HEK293 (cell line): ENCODE results near the gene MAL.

Experiments
- CTCF ChIA-PET: fragments of 350-600 bp; formaldehyde crosslinking; extraction: SDS; loops from one replicate; lab custom pipeline; 2021; ENCODE audit warnings: antibody characterized with exemption; lab: Yijun Ruan, JAX
- POLR2A ChIA-PET: fragments of 300-600 bp; formaldehyde crosslinking; extraction: SDS; loops from one replicate; lab custom pipeline; 2020; ENCODE audit warnings: antibody characterized with exemption, inconsistent platforms; lab: Yijun Ruan, JAX
- H3K27ac ChIP-seq: fragments of 200-500 bp; sonication (Bioruptor generic); 2 replicates; pipeline ENCODE4 v1.5.1; 2014; ENCODE audit warnings: low read depth, low read length, control low read depth, inconsistent platforms; ENCODE audit errors: extremely low read depth
- H3K36me3 ChIP-seq, 2 experiments: fragments of 200-500 bp in 1 of 2; sonication (Bioruptor generic) in 1 of 2; 1 replicate in 1 of 2; 2 replicates in 1 of 2; pipeline ENCODE4 v1.5.1; 2014 to 2017; ENCODE audit warnings: inconsistent platforms in 2 of 2, low read length in 2 of 2; ENCODE audit not compliant: control insufficient read depth in 2 of 2, insufficient read depth in 1 of 2
- H3K4me1 ChIP-seq: fragments of 200-500 bp; sonication (Bioruptor generic); 2 replicates; pipeline ENCODE4 v1.5.1; 2014; ENCODE audit warnings: mild to moderate bottlenecking, low read length, inconsistent platforms; ENCODE audit not compliant: control insufficient read depth, insufficient read depth
- H3K4me3 ChIP-seq: 2 replicates; pipeline ENCODE4 v1.5.1; 2011; ENCODE audit warnings: low read depth, mild to moderate bottlenecking, control low read depth, low read length, moderate library complexity
- H3K9me3 ChIP-seq: fragments of 200-500 bp; sonication (Bioruptor generic); 2 replicates; pipeline ENCODE4 v1.5.1; 2014; ENCODE audit warnings: low read depth, low read length, inconsistent platforms; ENCODE audit not compliant: control insufficient read depth, insufficient read depth
- KLF9 ChIP-seq: fragments of 450-650 bp; formaldehyde crosslinking; IDR thresholded peaks from 2 replicates; pipeline ENCODE4 v1.5.1; 2016; ENCODE audit warnings: missing biosample characterization, missing genetic modification characterization, low read depth
- ZBTB20 ChIP-seq: fragments of 450-650 bp; formaldehyde crosslinking; IDR thresholded peaks from 2 replicates; pipeline ENCODE4 v1.5.1; 2016; ENCODE audit warnings: missing biosample characterization, missing genetic modification characterization
- ZIC2 ChIP-seq: fragments of 450-650 bp; formaldehyde crosslinking; IDR thresholded peaks from 2 replicates; pipeline ENCODE4 v1.5.1; 2016; ENCODE audit warnings: missing biosample characterization, missing genetic modification characterization
- ZNF16 ChIP-seq: fragments of 450-650 bp; formaldehyde crosslinking; IDR thresholded peaks from 2 replicates; pipeline ENCODE4 v1.5.1; 2016; ENCODE audit warnings: low read depth, missing biosample characterization, missing genetic modification characterization
- ZNF2 ChIP-seq: fragments of 450-650 bp; formaldehyde crosslinking; IDR thresholded peaks from 2 replicates; pipeline ENCODE4 v1.5.1; 2016; ENCODE audit warnings: missing biosample characterization, missing genetic modification characterization
- ZNF223 ChIP-seq: fragments of 450-650 bp; formaldehyde crosslinking; IDR thresholded peaks from 2 replicates; pipeline ENCODE4 v1.5.1; 2016; ENCODE audit warnings: missing biosample characterization, missing genetic modification characterization
- ZNF416 ChIP-seq: fragments of 450-650 bp; formaldehyde crosslinking; IDR thresholded peaks from 2 replicates; pipeline ENCODE4 v1.5.1; 2016; ENCODE audit warnings: missing biosample characterization, missing genetic modification characterization
- ZNF544 ChIP-seq: fragments of 450-650 bp; formaldehyde crosslinking; IDR thresholded peaks from 2 replicates; pipeline ENCODE4 v1.5.0; 2017; ENCODE audit warnings: missing biosample characterization, missing genetic modification characterization
- ZNF624 ChIP-seq: fragments of 450-650 bp; formaldehyde crosslinking; IDR thresholded peaks from 2 replicates; pipeline ENCODE4 v1.5.1; 2017; ENCODE audit warnings: missing biosample characterization, missing genetic modification characterization
- ZNF660 ChIP-seq: fragments of 450-650 bp; IDR thresholded peaks from 2 replicates; pipeline ENCODE4 v1.5.1; 2018; ENCODE audit warnings: missing biosample characterization, mild to moderate bottlenecking, missing genetic modification characterization
- ZNF785 ChIP-seq: fragments of 450-650 bp; formaldehyde crosslinking; IDR thresholded peaks from 2 replicates; pipeline ENCODE4 v1.5.1; 2016; ENCODE audit warnings: missing biosample characterization, missing genetic modification characterization
- ZSCAN16 ChIP-seq: fragments of 450-650 bp; formaldehyde crosslinking; IDR thresholded peaks from 2 replicates; pipeline ENCODE4 v1.5.1; 2016; ENCODE audit warnings: missing biosample characterization, missing genetic modification characterization
- TF ChIP-seq, protein P1 (sequence below): fragments of 450-650 bp; formaldehyde crosslinking; IDR thresholded peaks from 2 replicates; pipeline ENCODE4 v1.5.1; 2017; ENCODE audit warnings: missing biosample characterization, missing genetic modification characterization
- TF ChIP-seq, protein P2 (sequence below): fragments of 450-650 bp; formaldehyde crosslinking; IDR thresholded peaks from 2 replicates; pipeline ENCODE4 v1.5.1; 2016; ENCODE audit warnings: missing biosample characterization, missing genetic modification characterization
- TF ChIP-seq, protein P3 (sequence below): fragments of 450-650 bp; formaldehyde crosslinking; IDR thresholded peaks from 2 replicates; pipeline ENCODE4 v1.5.1; 2016; ENCODE audit warnings: missing biosample characterization, missing genetic modification characterization

MAL gene

DNA sequence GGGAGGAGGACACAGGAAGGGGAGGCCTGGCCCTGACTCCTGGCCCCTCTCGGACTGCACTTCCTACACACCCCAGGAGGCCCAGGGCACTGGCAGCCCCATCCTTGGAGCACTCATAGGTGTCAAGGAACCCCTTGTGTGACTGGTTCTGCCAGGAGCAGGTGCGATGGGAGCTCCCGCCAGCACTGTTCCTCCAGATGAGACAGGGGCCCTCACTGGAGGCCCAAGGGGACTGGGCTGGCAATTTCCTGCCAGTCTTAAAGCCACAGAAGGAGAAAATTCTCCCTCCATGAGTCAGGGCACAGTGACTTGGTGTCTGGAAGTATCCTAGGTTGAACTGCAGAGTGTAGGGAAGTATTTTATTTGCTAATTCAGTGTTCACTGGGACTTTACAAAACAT lies 42.8 kb upstream of the MAL start (continued):
- TF ChIP-seq KLF9 (no peak), ZNF223 (no peak), ZNF16 (tag by site-specific recombination) (no peak), ZNF624 (tag by site-specific recombination) (no peak), ZNF416 (no peak), ZNF2 (tag by site-specific recombination) (no peak)
- TF ChIP-seq, protein P1, sequence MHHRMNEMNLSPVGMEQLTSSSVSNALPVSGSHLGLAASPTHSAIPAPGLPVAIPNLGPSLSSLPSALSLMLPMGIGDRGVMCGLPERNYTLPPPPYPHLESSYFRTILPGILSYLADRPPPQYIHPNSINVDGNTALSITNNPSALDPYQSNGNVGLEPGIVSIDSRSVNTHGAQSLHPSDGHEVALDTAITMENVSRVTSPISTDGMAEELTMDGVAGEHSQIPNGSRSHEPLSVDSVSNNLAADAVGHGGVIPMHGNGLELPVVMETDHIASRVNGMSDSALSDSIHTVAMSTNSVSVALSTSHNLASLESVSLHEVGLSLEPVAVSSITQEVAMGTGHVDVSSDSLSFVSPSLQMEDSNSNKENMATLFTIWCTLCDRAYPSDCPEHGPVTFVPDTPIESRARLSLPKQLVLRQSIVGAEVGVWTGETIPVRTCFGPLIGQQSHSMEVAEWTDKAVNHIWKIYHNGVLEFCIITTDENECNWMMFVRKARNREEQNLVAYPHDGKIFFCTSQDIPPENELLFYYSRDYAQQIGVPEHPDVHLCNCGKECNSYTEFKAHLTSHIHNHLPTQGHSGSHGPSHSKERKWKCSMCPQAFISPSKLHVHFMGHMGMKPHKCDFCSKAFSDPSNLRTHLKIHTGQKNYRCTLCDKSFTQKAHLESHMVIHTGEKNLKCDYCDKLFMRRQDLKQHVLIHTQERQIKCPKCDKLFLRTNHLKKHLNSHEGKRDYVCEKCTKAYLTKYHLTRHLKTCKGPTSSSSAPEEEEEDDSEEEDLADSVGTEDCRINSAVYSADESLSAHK = no peak

DNA sequence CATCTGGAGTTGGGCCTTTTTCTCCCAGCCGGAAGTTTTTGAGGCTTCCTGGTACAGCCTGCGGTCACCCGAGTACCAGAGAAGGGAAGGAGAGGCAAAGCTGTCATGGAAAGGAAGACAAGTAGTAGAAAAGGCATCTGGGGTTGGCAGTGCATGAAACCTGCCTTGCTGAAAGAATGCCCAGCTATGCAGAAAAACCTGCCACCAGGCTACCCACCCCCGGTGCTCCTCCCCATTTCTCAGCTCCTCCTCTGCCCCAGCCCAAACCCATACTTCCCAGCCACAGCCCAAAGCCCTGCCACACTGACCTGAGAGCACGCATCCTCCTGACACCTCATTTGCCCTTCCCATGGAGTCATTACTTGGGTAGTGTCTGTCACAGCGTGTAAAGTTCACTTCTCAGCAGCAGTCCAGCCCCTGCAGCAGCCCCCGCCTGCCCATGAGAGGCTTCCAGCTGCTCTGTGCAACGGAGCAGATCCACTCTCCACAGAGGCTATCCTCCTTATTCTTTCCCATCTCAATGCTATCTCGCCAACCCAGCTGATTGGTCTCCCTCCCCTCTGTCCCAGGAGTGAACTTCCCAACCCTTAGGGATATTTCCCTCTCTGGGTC lies 40.4 kb upstream of the MAL start:
- TF ChIP-seq, protein P2, sequence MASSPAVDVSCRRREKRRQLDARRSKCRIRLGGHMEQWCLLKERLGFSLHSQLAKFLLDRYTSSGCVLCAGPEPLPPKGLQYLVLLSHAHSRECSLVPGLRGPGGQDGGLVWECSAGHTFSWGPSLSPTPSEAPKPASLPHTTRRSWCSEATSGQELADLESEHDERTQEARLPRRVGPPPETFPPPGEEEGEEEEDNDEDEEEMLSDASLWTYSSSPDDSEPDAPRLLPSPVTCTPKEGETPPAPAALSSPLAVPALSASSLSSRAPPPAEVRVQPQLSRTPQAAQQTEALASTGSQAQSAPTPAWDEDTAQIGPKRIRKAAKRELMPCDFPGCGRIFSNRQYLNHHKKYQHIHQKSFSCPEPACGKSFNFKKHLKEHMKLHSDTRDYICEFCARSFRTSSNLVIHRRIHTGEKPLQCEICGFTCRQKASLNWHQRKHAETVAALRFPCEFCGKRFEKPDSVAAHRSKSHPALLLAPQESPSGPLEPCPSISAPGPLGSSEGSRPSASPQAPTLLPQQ = no peak
- TF ChIP-seq ZBTB20 (tag by site-specific recombination) = no peak
- peak; percentile 66 for TF ChIP-seq ZIC2 (tag by site-specific recombination)
- TF ChIP-seq, protein P3, sequence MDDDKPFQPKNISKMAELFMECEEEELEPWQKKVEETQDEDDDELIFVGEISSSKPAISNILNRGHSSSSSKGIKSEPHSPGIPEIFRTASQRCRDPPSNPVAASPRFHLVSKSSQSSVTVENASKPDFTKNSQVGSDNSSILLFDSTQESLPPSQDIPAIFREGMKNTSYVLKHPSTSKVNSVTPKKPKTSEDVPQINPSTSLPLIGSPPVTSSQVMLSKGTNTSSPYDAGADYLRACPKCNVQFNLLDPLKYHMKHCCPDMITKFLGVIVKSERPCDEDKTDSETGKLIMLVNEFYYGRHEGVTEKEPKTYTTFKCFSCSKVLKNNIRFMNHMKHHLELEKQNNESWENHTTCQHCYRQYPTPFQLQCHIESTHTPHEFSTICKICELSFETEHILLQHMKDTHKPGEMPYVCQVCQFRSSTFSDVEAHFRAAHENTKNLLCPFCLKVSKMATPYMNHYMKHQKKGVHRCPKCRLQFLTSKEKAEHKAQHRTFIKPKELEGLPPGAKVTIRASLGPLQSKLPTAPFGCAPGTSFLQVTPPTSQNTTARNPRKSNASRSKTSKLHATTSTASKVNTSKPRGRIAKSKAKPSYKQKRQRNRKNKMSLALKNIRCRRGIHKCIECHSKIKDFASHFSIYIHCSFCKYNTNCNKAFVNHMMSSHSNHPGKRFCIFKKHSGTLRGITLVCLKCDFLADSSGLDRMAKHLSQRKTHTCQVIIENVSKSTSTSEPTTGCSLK (tag by site-specific recombination) = no peak
- TF ChIP-seq, all 188 proteins: peak for 1
- CTCF ChIA-PET = interaction anchor here (0.6 to 2.5 kb wide), 6 partner anchors 9 to 131 kb away, joined by 3 to 13 read pairs (median 5); no protein-coding TSS in a partner anchor
- no peak overlapping the region for H3K4me3 ChIP-seq

DNA sequence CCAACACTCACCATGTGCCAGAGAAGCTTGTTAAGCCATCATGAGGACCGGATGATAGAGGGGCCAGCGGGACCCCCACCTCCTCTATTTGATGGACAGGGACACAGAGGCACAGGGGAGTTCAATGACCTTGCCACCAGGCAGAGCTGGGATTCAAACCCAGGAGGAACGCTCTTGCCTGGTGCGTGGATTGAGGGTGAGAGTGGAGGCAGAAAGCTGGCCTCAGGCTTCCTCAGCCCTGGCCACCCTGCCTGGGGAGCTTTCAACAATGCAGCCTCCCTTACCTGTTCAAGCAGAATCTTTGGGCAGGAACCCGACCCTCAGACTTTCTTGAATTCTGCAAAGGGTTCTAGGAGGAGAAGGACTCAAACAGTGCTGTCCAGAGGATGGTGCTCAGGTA lies 39.9 kb upstream of the MAL start:
- Histone ChIP-seq H3K9me3 (no peaks in the 10 kb centered on the region), H3K36me3 (no peaks in the 10 kb centered on the region), H3K27ac (no peak overlapping the region), H3K4me3 (no peak overlapping the region), H3K4me1 (no peaks in the 10 kb centered on the region)
- CTCF ChIA-PET = interaction anchor here (0.6 to 2.5 kb wide), 11 partner anchors 8 to 181 kb away, joined by 3 to 13 read pairs (median 5); no protein-coding TSS in a partner anchor
- POLR2A ChIA-PET = no interaction called here
- TF ChIP-seq ZNF660 (tag by site-specific recombination) (no peak), ZSCAN16 (tag by site-specific recombination) (no peak), ZNF544 (tag by site-specific recombination) (no peak), ZNF785 (tag by site-specific recombination) (no peak)

More for the DNA sequence above, 40.4 kb upstream of the MAL start:
- Histone ChIP-seq H3K9me3 (no peaks in the 10 kb centered on the region), H3K4me1 (no peaks in the 10 kb centered on the region), H3K27ac (no peak overlapping the region), H3K36me3 (no peaks in the 10 kb centered on the region)
- POLR2A ChIA-PET = no interaction called here
